WTC11 (cell line): Measurements from ENCODE around the gene MYCBP.

Experiments
- CTCF ChIP-seq: fragments of 200-600 bp; IDR thresholded peaks from 2 replicates; pipeline ENCODE4 v1.8.0; 2022; ENCODE audit warnings: antibody characterized with exemption
- TF ChIP-seq, protein P1 (sequence below): sonication (generic); formaldehyde crosslinking; IDR thresholded peaks from 2 replicates; pipeline ENCODE4 v1.8.0; 2022; ENCODE audit warnings: mild to moderate bottlenecking, missing genetic modification reagents
- TF ChIP-seq, protein P2 (sequence below): sonication (generic); formaldehyde crosslinking; IDR thresholded peaks from 2 replicates; pipeline ENCODE4 v1.8.1; 2023; ENCODE audit warnings: mild to moderate bottlenecking, missing genetic modification reagents, moderate library complexity
- TF ChIP-seq, protein P3 (sequence below): sonication (generic); formaldehyde crosslinking; IDR thresholded peaks from 2 replicates; pipeline ENCODE4 v1.8.1; 2023; ENCODE audit warnings: mild to moderate bottlenecking, missing genetic modification reagents

DNA sequence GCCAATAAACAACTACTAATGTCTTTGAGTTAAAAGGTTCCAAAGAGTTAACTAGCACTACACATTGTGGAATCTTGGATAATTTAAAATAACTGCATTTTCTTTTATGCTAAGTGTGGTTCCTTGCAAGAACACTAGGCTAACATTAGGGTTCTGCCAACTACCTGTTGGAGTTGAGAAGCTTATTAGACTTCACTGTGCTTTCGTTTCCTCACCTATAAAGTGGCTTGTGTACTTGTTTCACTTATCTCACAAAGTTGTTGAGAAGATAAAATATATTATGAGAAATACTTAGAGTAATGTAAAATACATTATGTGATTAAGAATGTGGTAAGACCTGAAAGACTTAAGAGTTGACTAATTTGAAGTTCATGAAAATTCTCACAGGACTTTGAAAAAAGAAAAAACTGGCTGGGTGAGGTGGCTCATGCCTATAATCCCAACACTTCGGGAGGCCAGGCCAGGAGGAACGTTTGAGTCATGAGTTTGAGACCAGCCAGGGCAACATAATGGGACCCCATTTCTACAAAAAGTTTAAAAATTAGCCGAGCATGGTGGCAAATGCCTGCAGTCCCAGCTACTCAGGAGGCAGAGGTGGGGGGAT lies 7.9 kb downstream of the MYCBP start:
- no peak for TF ChIP-seq CTCF
- TF ChIP-seq, protein P1, sequence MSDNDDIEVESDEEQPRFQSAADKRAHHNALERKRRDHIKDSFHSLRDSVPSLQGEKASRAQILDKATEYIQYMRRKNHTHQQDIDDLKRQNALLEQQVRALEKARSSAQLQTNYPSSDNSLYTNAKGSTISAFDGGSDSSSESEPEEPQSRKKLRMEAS = no peak
- TF ChIP-seq, protein P2, sequence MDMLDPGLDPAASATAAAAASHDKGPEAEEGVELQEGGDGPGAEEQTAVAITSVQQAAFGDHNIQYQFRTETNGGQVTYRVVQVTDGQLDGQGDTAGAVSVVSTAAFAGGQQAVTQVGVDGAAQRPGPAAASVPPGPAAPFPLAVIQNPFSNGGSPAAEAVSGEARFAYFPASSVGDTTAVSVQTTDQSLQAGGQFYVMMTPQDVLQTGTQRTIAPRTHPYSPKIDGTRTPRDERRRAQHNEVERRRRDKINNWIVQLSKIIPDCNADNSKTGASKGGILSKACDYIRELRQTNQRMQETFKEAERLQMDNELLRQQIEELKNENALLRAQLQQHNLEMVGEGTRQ (CRISPR knock-in tag) = no peak
- TF ChIP-seq, protein P3, sequence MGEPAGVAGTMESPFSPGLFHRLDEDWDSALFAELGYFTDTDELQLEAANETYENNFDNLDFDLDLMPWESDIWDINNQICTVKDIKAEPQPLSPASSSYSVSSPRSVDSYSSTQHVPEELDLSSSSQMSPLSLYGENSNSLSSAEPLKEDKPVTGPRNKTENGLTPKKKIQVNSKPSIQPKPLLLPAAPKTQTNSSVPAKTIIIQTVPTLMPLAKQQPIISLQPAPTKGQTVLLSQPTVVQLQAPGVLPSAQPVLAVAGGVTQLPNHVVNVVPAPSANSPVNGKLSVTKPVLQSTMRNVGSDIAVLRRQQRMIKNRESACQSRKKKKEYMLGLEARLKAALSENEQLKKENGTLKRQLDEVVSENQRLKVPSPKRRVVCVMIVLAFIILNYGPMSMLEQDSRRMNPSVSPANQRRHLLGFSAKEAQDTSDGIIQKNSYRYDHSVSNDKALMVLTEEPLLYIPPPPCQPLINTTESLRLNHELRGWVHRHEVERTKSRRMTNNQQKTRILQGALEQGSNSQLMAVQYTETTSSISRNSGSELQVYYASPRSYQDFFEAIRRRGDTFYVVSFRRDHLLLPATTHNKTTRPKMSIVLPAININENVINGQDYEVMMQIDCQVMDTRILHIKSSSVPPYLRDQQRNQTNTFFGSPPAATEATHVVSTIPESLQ = no peak
